Measurements from ENCODE around the gene TXNDC11.

- TF ChIP-seq CTCF (conservative IDR thresholded peaks at IDR 0.05; ENCODE audit: low read depth, low read length) (no peak), EZH2 (IDR thresholded peaks at IDR 0.05; ENCODE audit: borderline replicate concordance, low read depth, low read length, poor library complexity, severe bottlenecking) (no peak)
These were observed 109.5 kb downstream of the TXNDC11 start for GRCh38 chr16:11633113-11633512.
